HUES6 (cell line): ENCODE data around the gene DDIT3.

Experiments used
- H3K27ac ChIP-seq: 2 replicates; pipeline ENCODE4 v1.7.0; 2013; ENCODE audit warnings: low read depth, mild to moderate bottlenecking, low read length, inconsistent platforms
- H3K27me3 ChIP-seq: 2 replicates; pipeline ENCODE4 v1.6.1; 2013; ENCODE audit warnings: low read length; ENCODE audit not compliant: control insufficient read depth, insufficient read depth
- H3K36me3 ChIP-seq: 2 replicates; pipeline ENCODE4 v1.6.1; 2013; ENCODE audit warnings: low read length; ENCODE audit not compliant: control insufficient read depth, insufficient read depth
- H3K4me1 ChIP-seq: 2 replicates; pipeline ENCODE4 v1.6.1; 2013; ENCODE audit warnings: low read length; ENCODE audit not compliant: control insufficient read depth, insufficient read depth
- H3K4me3 ChIP-seq: 2 replicates; pipeline ENCODE4 v1.5.1; 2013; ENCODE audit warnings: low read depth, low read length
- H3K9ac ChIP-seq: one replicate; pipeline ENCODE4 v1.6.1; 2013; ENCODE audit warnings: mild to moderate bottlenecking, low read length
- H3K9me3 ChIP-seq: 2 replicates; pipeline ENCODE4 v1.6.1; 2013; ENCODE audit warnings: low read depth, low read length; ENCODE audit not compliant: control insufficient read depth, insufficient read depth

DDIT3 gene

GRCh38 chr12:57470970-57471656, 49.2 kb downstream of the DDIT3 start:
- Histone ChIP-seq H3K36me3 (peaks cover 23% of the 10 kb centered on the region), H3K9ac (no peak overlapping the region), H3K27ac (no peak overlapping the region), H3K4me3 (no peak overlapping the region), H3K9me3 (no peaks in the 10 kb centered on the region), H3K4me1 (peaks cover 9% of the 10 kb centered on the region; the same call in 1 of the 2 replicates), H3K27me3 (peaks cover 43% of the 10 kb centered on the region)

- H3K27me3 ChIP-seq = peaks cover 36% of the 10 kb centered on the region
- no peak overlapping the region for H3K9ac ChIP-seq
- H3K4me1 ChIP-seq = peaks cover 7% of the 10 kb centered on the region; the same call in 1 of the 2 replicates
- no peak overlapping the region for H3K4me3 ChIP-seq
- H3K27ac ChIP-seq = no peak overlapping the region
- H3K36me3 ChIP-seq = peaks cover 23% of the 10 kb centered on the region
- no peaks in the 10 kb centered on the region for H3K9me3 ChIP-seq
Observed at GRCh38 chr12:57470286-57470969, 49.9 kb downstream of the DDIT3 start.

GRCh38 chr12:57469296-57470164, 50.8 kb downstream of the DDIT3 start:
- no peaks in the 10 kb centered on the region for H3K4me1 ChIP-seq
- H3K36me3 ChIP-seq = peaks cover 24% of the 10 kb centered on the region
- H3K27me3 ChIP-seq = peaks cover 27% of the 10 kb centered on the region
- H3K9me3 ChIP-seq = no peaks in the 10 kb centered on the region
- H3K27ac ChIP-seq = no peak overlapping the region
- H3K4me3 ChIP-seq = no peak overlapping the region
- H3K9ac ChIP-seq = no peak overlapping the region

- Histone ChIP-seq H3K4me3 (no peak overlapping the region), H3K4me1 (peaks cover 3% of the 10 kb centered on the region), H3K27me3 (peaks cover 12% of the 10 kb centered on the region), H3K36me3 (peaks cover 25% of the 10 kb centered on the region), H3K9ac (no peak overlapping the region), H3K9me3 (no peaks in the 10 kb centered on the region), H3K27ac (no peak overlapping the region)
Observed at GRCh38 chr12:57467915-57468314, 52.4 kb downstream of the DDIT3 start.

GRCh38 chr12:57467212-57467874, 53.0 kb downstream of the DDIT3 start:
- H3K27ac ChIP-seq = no peak overlapping the region
- H3K4me1 ChIP-seq = peaks cover 5% of the 10 kb centered on the region
- peaks cover 7% of the 10 kb centered on the region for H3K27me3 ChIP-seq
- no peak overlapping the region for H3K9ac ChIP-seq
- peaks cover 25% of the 10 kb centered on the region for H3K36me3 ChIP-seq
- no peaks in the 10 kb centered on the region for H3K9me3 ChIP-seq
- H3K4me3 ChIP-seq = no peak overlapping the region
